Progenitor cell of endocrine pancreas (in vitro differentiated cells): Measurements from ENCODE around the gene RPH3AL. TPM values are rescaled to one million over a fixed set of nuclear protein-coding genes. Genes with fewer than 3 reads are reported as not detected.
A peak's percentile ranks its signal among the peaks of the same experiment; 100 is the strongest.

Source experiments
- DNase-seq: peaks from one replicate; pipeline ENCODE4 v3.0.0; 2021; ENCODE audit warnings: low spot score; ENCODE audit not compliant: unreplicated experiment
- H3K27ac Mint-ChIP-seq: 2 replicates; pipeline ENCODE4 v1.8.0; 2021; ENCODE audit warnings: mild to moderate bottlenecking, moderate library complexity, mixed read lengths
- H3K27me3 Mint-ChIP-seq: 2 replicates; pipeline ENCODE4 v1.8.0; 2021; ENCODE audit warnings: mixed read lengths
- H3K36me3 Mint-ChIP-seq: 2 replicates; pipeline ENCODE4 v1.8.0; 2022; ENCODE audit warnings: mixed read lengths; ENCODE audit not compliant: insufficient read depth
- H3K4me1 Mint-ChIP-seq: 2 replicates; pipeline ENCODE4 v1.8.0; 2021; ENCODE audit warnings: low read depth, mixed read lengths
- H3K4me3 Mint-ChIP-seq: 2 replicates; pipeline ENCODE4 v1.8.0; 2021; ENCODE audit warnings: low read depth, mild to moderate bottlenecking, moderate library complexity, mixed read lengths
- H3K9me3 Mint-ChIP-seq: 2 replicates; pipeline ENCODE4 v1.8.0; 2021; ENCODE audit warnings: low read depth, mixed read lengths
- CTCF ChIP-seq: fragments of 200-600 bp; sonication (generic); IDR thresholded peaks from one replicate; pipeline ENCODE4 v1.5.0; 2021; ENCODE audit warnings: antibody characterized with exemption, mild to moderate bottlenecking; ENCODE audit not compliant: unreplicated experiment
- total RNA-seq: library from RNA; stranded (reverse); gene quantifications from 2 replicates; pipeline ENCODE4 v1.2.1, GENCODE V29; 2021

The RPH3AL gene
- total RNA-seq, 1 donor from 2014 or later, result 47.6 TPM

- no peak overlapping the region for H3K4me3 Mint-ChIP-seq
- H3K27me3 Mint-ChIP-seq, result no peaks in the 10 kb centered on the region
- H3K9me3 Mint-ChIP-seq, result peaks cover 9% of the 10 kb centered on the region
- no peak for TF ChIP-seq CTCF
- DNase-seq, result no peak
- no peak overlapping the region for H3K27ac Mint-ChIP-seq
- peaks cover 15% of the 10 kb centered on the region for H3K4me1 Mint-ChIP-seq
- peaks cover 5% of the 10 kb centered on the region for H3K36me3 Mint-ChIP-seq
Measured at GRCh38 chr17:343875-344752, 8.5 kb downstream of the RPH3AL start.

- Mint-ChIP-seq H3K9me3 (peaks cover 9% of the 10 kb centered on the region), H3K4me3 (no peak overlapping the region), H3K27ac (no peak overlapping the region), H3K4me1 (peaks cover 12% of the 10 kb centered on the region), H3K27me3 (no peaks in the 10 kb centered on the region), H3K36me3 (peaks cover 5% of the 10 kb centered on the region)
- no peak for DNase-seq
- no peak for TF ChIP-seq CTCF
Measured at GRCh38 chr17:343211-343610, 9.4 kb downstream of the RPH3AL start.

GRCh38 chr17:340074-340473 lies 12.5 kb downstream of the RPH3AL start:
- no peak for DNase-seq
- Mint-ChIP-seq H3K9me3 (peaks cover 9% of the 10 kb centered on the region), H3K4me1 (peaks cover 23% of the 10 kb centered on the region), H3K36me3 (peaks cover 5% of the 10 kb centered on the region), H3K27me3 (no peaks in the 10 kb centered on the region), H3K27ac (no peak overlapping the region), H3K4me3 (no peak overlapping the region)
- no peak for TF ChIP-seq CTCF

- H3K4me1 Mint-ChIP-seq, result peaks cover 25% of the 10 kb centered on the region
- no peak for DNase-seq
- peaks cover 6% of the 10 kb centered on the region for H3K9me3 Mint-ChIP-seq
- peak overlapping the region; percentile 84 for H3K27ac Mint-ChIP-seq
- no peak for TF ChIP-seq CTCF
- no peaks in the 10 kb centered on the region for H3K27me3 Mint-ChIP-seq
- H3K36me3 Mint-ChIP-seq, result peaks cover 5% of the 10 kb centered on the region
- H3K4me3 Mint-ChIP-seq, result no peak overlapping the region
Measured at GRCh38 chr17:339193-340061, 13.2 kb downstream of the RPH3AL start.

GRCh38 chr17:338442-339192 lies 14.0 kb downstream of the RPH3AL start:
- Mint-ChIP-seq H3K27me3 (no peaks in the 10 kb centered on the region), H3K4me3 (no peak overlapping the region), H3K9me3 (no peaks in the 10 kb centered on the region), H3K4me1 (peaks cover 30% of the 10 kb centered on the region), H3K36me3 (no peaks in the 10 kb centered on the region), H3K27ac (peak overlapping the region; percentile 84)
- no peak for TF ChIP-seq CTCF
- no peak for DNase-seq
